IPS DF 6.9 (cell line): ENCODE measurements around the gene CAMSAP1.
"Not testable (repeated sequence)": the region's sequence is repeated elsewhere in the genome, so short reads cannot be mapped to it uniquely, and the experiment has no call there.

ENCODE experiments used
- DNase-seq: peaks from one replicate; pipeline ENCODE4 v3.0.0-alpha.2; 2013; ENCODE audit warnings: low read depth, low spot score
- H3K27ac ChIP-seq: one replicate; pipeline ENCODE4 v1.5.1; 2013; ENCODE audit warnings: low read length, control low read depth
- H3K27me3 ChIP-seq: 2 replicates; pipeline ENCODE4 v1.6.1; 2013; ENCODE audit warnings: mild to moderate bottlenecking, low read length; ENCODE audit not compliant: control insufficient read depth, insufficient read depth
- H3K36me3 ChIP-seq: 2 replicates; pipeline ENCODE4 v1.6.1; 2013; ENCODE audit warnings: low read length; ENCODE audit not compliant: control insufficient read depth, insufficient read depth
- H3K4me1 ChIP-seq: 2 replicates; pipeline ENCODE4 v1.6.1; 2013; ENCODE audit warnings: low read length; ENCODE audit not compliant: control insufficient read depth, insufficient read depth
- H3K4me3 ChIP-seq: 2 replicates; pipeline ENCODE4 v1.5.1; 2013; ENCODE audit warnings: mild to moderate bottlenecking, low read length
- H3K9me3 ChIP-seq: 2 replicates; pipeline ENCODE4 v1.6.1; 2013; ENCODE audit warnings: low read length, inconsistent platforms; ENCODE audit not compliant: control insufficient read depth, insufficient read depth
- WGBS: extraction: QIAGEN DNeasy Blood & Tissue Kit; methylation state at CpG from one replicate; pipeline ENCODE4 v1.1.7; 2013; ENCODE audit warnings: mixed read lengths, missing lambda C conversion rate; ENCODE audit not compliant: insufficient read length, insufficient coverage; 5-methylcytosine and 5-hydroxymethylcytosine counted together

The CAMSAP1 gene

GRCh38 chr9:135948968-135949367 is 41.6 kb upstream of the CAMSAP1 start:
- H3K4me3 ChIP-seq: no peak overlapping the region
- WGBS: no CpG with 5 or more reads among the region's 4 CpGs
- no peak for DNase-seq
- H3K4me1 ChIP-seq: no peaks in the 10 kb centered on the region
- H3K27ac ChIP-seq: no peak overlapping the region
- H3K27me3 ChIP-seq: no peaks in the 10 kb centered on the region
- H3K9me3 ChIP-seq: no peaks in the 10 kb centered on the region
- peaks cover 24% of the 10 kb centered on the region for H3K36me3 ChIP-seq

- H3K4me3 ChIP-seq: no peak overlapping the region
- no peaks in the 10 kb centered on the region for H3K4me1 ChIP-seq
- H3K27me3 ChIP-seq: no peaks in the 10 kb centered on the region
- no peak overlapping the region for H3K27ac ChIP-seq
- no CpG with 5 or more reads among the region's 11 CpGs for WGBS
- peaks cover 24% of the 10 kb centered on the region for H3K36me3 ChIP-seq
- H3K9me3 ChIP-seq: no peaks in the 10 kb centered on the region
- no peak for DNase-seq
Measured at GRCh38 chr9:135948446-135948845, 41.1 kb upstream of the CAMSAP1 start.

- Histone ChIP-seq H3K4me3 (no peak overlapping the region), H3K36me3 (peaks cover 21% of the 10 kb centered on the region), H3K4me1 (no peaks in the 10 kb centered on the region), H3K27me3 (no peaks in the 10 kb centered on the region), H3K9me3 (no peaks in the 10 kb centered on the region), H3K27ac (no peak overlapping the region)
- no peak for DNase-seq
- no CpG with 5 or more reads among the region's 18 CpGs for WGBS
Measured at GRCh38 chr9:135947582-135947981, 40.2 kb upstream of the CAMSAP1 start.

- not testable (repeated sequence) for H3K9me3 ChIP-seq, DNase-seq, H3K27ac ChIP-seq, H3K4me1 ChIP-seq, H3K4me3 ChIP-seq, H3K27me3 ChIP-seq
- H3K36me3 ChIP-seq: peaks cover 21% of the 10 kb centered on the region
- WGBS: no CpG with 5 or more reads among the region's 19 CpGs
Measured at GRCh38 chr9:135947105-135947504, 39.8 kb upstream of the CAMSAP1 start.

- Histone ChIP-seq H3K4me1 (no peaks in the 10 kb centered on the region), H3K36me3 (peaks cover 18% of the 10 kb centered on the region), H3K27me3 (no peaks in the 10 kb centered on the region), H3K27ac (no peak overlapping the region), H3K4me3 (no peak overlapping the region), H3K9me3 (no peaks in the 10 kb centered on the region)
- DNase-seq: no peak
- no CpG with 5 or more reads among the region's 14 CpGs for WGBS
Measured at GRCh38 chr9:135946392-135946994, 39.1 kb upstream of the CAMSAP1 start.

GRCh38 chr9:135945969-135946368 is 38.6 kb upstream of the CAMSAP1 start:
- H3K4me3 ChIP-seq: no peak overlapping the region
- H3K27ac ChIP-seq: no peak overlapping the region
- peaks cover 18% of the 10 kb centered on the region for H3K36me3 ChIP-seq
- H3K4me1 ChIP-seq: no peaks in the 10 kb centered on the region
- no CpG with 5 or more reads among the region's 18 CpGs for WGBS
- no peaks in the 10 kb centered on the region for H3K27me3 ChIP-seq
- no peak for DNase-seq
- no peaks in the 10 kb centered on the region for H3K9me3 ChIP-seq

- no peak for DNase-seq
- Histone ChIP-seq H3K27ac (no peak overlapping the region), H3K9me3 (no peaks in the 10 kb centered on the region), H3K4me3 (no peak overlapping the region), H3K4me1 (no peaks in the 10 kb centered on the region), H3K36me3 (peaks cover 20% of the 10 kb centered on the region), H3K27me3 (no peaks in the 10 kb centered on the region)
- WGBS: no CpG with 5 or more reads among the region's 36 CpGs
Measured at GRCh38 chr9:135944444-135945252, 37.3 kb upstream of the CAMSAP1 start.

GRCh38 chr9:135943604-135944003 is 36.3 kb upstream of the CAMSAP1 start:
- not testable (repeated sequence) for H3K9me3 ChIP-seq
- WGBS: no CpG with 5 or more reads among the region's 6 CpGs

GRCh38 chr9:135941288-135941995 is 34.1 kb upstream of the CAMSAP1 start:
- no CpG with 5 or more reads among the region's 13 CpGs for WGBS
- peaks cover 34% of the 10 kb centered on the region for H3K36me3 ChIP-seq
- no peak overlapping the region for H3K4me3 ChIP-seq
- no peak for DNase-seq
- no peaks in the 10 kb centered on the region for H3K27me3 ChIP-seq
- H3K9me3 ChIP-seq: no peaks in the 10 kb centered on the region
- no peak overlapping the region for H3K27ac ChIP-seq
- no peaks in the 10 kb centered on the region for H3K4me1 ChIP-seq

More at GRCh38 chr9:135943604-135944003, 36.3 kb upstream of the CAMSAP1 start:
- not testable (repeated sequence) for DNase-seq, H3K4me1 ChIP-seq, H3K4me3 ChIP-seq, H3K27me3 ChIP-seq, H3K27ac ChIP-seq
- peaks cover 24% of the 10 kb centered on the region for H3K36me3 ChIP-seq

GRCh38 chr9:135939351-135940265 is 32.3 kb upstream of the CAMSAP1 start:
- no peaks in the 10 kb centered on the region for H3K9me3 ChIP-seq
- peaks cover 22% of the 10 kb centered on the region for H3K36me3 ChIP-seq
- DNase-seq: no peak
- H3K27me3 ChIP-seq: no peaks in the 10 kb centered on the region
- H3K4me3 ChIP-seq: no peak overlapping the region
- no CpG with 5 or more reads among the region's 33 CpGs for WGBS
- no peak overlapping the region for H3K27ac ChIP-seq
- H3K4me1 ChIP-seq: no peaks in the 10 kb centered on the region
